DOHH2 (cell line): ENCODE measurements around the gene IQGAP1.
"Not testable (repeated sequence)": the region's sequence is repeated elsewhere in the genome, so short reads cannot be mapped to it uniquely, and the experiment has no call there.

ENCODE experiments used
- H3F3A ChIP-seq: fragments of 200-600 bp; sonication (generic), shearing (Covaris generic); 2 replicates; pipeline ENCODE4 v1.6.0; 2016; ENCODE audit warnings: antibody characterized with exemption, mild to moderate bottlenecking; ENCODE audit not compliant: control insufficient read depth, insufficient read depth
- H3K27ac ChIP-seq: fragments of 200-600 bp; sonication (generic); 2 replicates; pipeline ENCODE4 v1.5.1; 2014; ENCODE audit warnings: low read depth, mild to moderate bottlenecking, low read length, moderate library complexity
- H3K27me3 ChIP-seq: fragments of 200-600 bp; sonication (generic); 2 replicates; pipeline ENCODE4 v1.6.1; 2014; ENCODE audit warnings: mild to moderate bottlenecking, low read length, mixed read lengths; ENCODE audit not compliant: control insufficient read depth
- H3K36me3 ChIP-seq: fragments of 200-600 bp; sonication (generic); 2 replicates; pipeline ENCODE4 v1.6.1; 2014; ENCODE audit warnings: mild to moderate bottlenecking, low read length, moderate library complexity, mixed read lengths; ENCODE audit not compliant: control insufficient read depth
- H3K4me1 ChIP-seq: fragments of 200-600 bp; sonication (generic); 2 replicates; pipeline ENCODE4 v1.6.1; 2014; ENCODE audit warnings: mild to moderate bottlenecking, low read length, mixed read lengths; ENCODE audit not compliant: control insufficient read depth
- H3K4me2 ChIP-seq: fragments of 200-600 bp; sonication (generic); 2 replicates; pipeline ENCODE4 v1.6.0; 2014; ENCODE audit warnings: mild to moderate bottlenecking, low read length, moderate library complexity
- H3K4me3 ChIP-seq: fragments of 200-600 bp; sonication (generic); 2 replicates; pipeline ENCODE4 v1.5.1; 2014; ENCODE audit warnings: mild to moderate bottlenecking, low read length, mixed read lengths
- H3K79me2 ChIP-seq: fragments of 200-600 bp; sonication (generic); 2 replicates; pipeline ENCODE4 v1.6.1; 2014; ENCODE audit warnings: mild to moderate bottlenecking, low read length, mixed read lengths; ENCODE audit not compliant: control insufficient read depth
- H3K9me2 ChIP-seq: fragments of 200-600 bp; sonication (generic); replicated peaks from 2 replicates; pipeline ENCODE4 v1.6.1; 2014; ENCODE audit warnings: mild to moderate bottlenecking, low read length, mixed read lengths; ENCODE audit not compliant: control insufficient read depth
- H3K9me3 ChIP-seq: fragments of 200-600 bp; sonication (generic); 2 replicates; pipeline ENCODE4 v1.6.1; 2014; ENCODE audit warnings: antibody characterized with exemption, low read length, mixed read lengths; ENCODE audit not compliant: control insufficient read depth, insufficient read depth
- H4K20me1 ChIP-seq: fragments of 200-600 bp; sonication (generic); 2 replicates; pipeline ENCODE4 v1.6.0; 2014; ENCODE audit warnings: low read depth, mild to moderate bottlenecking, antibody characterized with exemption, low read length, moderate library complexity; ENCODE audit not compliant: control insufficient read depth, insufficient read depth
- EZH2phosphoT487 ChIP-seq: fragments of 200-600 bp; sonication (generic); IDR thresholded peaks from 2 replicates; pipeline ENCODE4 v1.6.1; 2017; ENCODE audit warnings: borderline replicate concordance, mild to moderate bottlenecking, antibody characterized with exemption, low read length, moderate library complexity, mixed read lengths
- TF ChIP-seq, protein P1 (sequence below): fragments of 200-600 bp; sonication (generic); IDR thresholded peaks from one replicate; pipeline ENCODE4 v1.5.1; 2014; ENCODE audit warnings: antibody characterized with exemption, mild to moderate bottlenecking, low read depth, low read length; ENCODE audit not compliant: poor library complexity, severe bottlenecking

Gene IQGAP1

DNA sequence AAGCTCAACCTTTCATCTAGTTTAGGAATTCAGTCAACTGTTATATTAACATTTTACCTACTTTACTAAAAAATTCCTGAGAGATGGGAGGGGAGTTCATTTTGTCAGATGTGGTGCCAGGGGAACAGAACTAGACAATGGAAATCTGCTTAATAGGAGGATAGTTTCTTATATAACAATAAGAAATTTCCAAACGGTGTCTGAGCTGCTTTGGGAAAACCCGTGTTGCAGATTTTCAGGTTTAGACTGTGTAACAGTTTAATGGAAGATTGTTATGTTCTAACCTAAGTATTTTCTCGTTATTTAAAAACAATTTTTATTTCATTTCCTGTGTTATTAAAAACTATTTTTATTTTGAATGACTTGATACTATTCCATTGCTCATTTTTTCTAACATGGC, 19.3 kb downstream of the IQGAP1 start:
- TF ChIP-seq EZH2phosphoT487: no peak
- TF ChIP-seq, protein P1, sequence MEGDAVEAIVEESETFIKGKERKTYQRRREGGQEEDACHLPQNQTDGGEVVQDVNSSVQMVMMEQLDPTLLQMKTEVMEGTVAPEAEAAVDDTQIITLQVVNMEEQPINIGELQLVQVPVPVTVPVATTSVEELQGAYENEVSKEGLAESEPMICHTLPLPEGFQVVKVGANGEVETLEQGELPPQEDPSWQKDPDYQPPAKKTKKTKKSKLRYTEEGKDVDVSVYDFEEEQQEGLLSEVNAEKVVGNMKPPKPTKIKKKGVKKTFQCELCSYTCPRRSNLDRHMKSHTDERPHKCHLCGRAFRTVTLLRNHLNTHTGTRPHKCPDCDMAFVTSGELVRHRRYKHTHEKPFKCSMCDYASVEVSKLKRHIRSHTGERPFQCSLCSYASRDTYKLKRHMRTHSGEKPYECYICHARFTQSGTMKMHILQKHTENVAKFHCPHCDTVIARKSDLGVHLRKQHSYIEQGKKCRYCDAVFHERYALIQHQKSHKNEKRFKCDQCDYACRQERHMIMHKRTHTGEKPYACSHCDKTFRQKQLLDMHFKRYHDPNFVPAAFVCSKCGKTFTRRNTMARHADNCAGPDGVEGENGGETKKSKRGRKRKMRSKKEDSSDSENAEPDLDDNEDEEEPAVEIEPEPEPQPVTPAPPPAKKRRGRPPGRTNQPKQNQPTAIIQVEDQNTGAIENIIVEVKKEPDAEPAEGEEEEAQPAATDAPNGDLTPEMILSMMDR: no peak
- Histone ChIP-seq H3K79me2 (peaks cover 88% of the 10 kb centered on the region), H3K4me1 (peaks cover 7% of the 10 kb centered on the region), H3K27me3 (no peaks in the 10 kb centered on the region), H3K36me3 (peaks cover 5% of the 10 kb centered on the region), H3K4me2 (no peak overlapping the region), H3K27ac (no peak overlapping the region), H3K4me3 (no peak overlapping the region), H3K9me2 (no peaks in the 10 kb centered on the region), H3K9me3 (no peaks in the 10 kb centered on the region), H4K20me1 (peaks cover 6% of the 10 kb centered on the region; the same call in 1 of the 2 replicates), H3F3A (no peaks in the 10 kb centered on the region)

DNA sequence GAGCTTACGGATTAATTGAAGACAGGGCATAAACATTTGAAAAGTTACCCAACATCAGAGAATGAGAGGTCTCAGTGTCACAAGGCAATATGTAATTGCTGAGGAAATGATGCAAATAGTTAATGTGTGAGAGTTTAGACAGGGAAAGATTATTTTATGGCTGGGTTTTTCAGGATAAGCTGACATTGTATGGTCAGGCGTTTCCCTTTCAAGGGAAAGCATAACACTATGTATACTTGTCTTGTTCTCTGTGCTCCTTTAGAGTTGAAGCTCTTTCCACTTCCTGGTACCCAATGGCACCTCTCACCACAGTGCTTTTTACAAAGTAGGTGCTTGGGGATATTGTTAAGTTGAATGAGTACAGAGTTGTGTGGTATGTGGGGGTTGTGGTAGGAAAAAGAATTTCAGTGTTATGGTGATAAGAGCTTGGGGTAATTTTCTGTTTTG, 19.9 kb downstream of the IQGAP1 start:
- no peak overlapping the region for H3K4me3 ChIP-seq
- peaks cover 88% of the 10 kb centered on the region for H3K79me2 ChIP-seq
- no peaks in the 10 kb centered on the region for H3K27me3 ChIP-seq
- H3K4me2 ChIP-seq: no peak overlapping the region
- H3K27ac ChIP-seq: no peak overlapping the region
- peaks cover 8% of the 10 kb centered on the region for H3K36me3 ChIP-seq
- no peaks in the 10 kb centered on the region for H3K9me3 ChIP-seq
- H4K20me1 ChIP-seq: peaks cover 8% of the 10 kb centered on the region; the same call in 1 of the 2 replicates
- peaks cover 12% of the 10 kb centered on the region for H3K4me1 ChIP-seq
- TF ChIP-seq, protein P1: no peak
- H3F3A ChIP-seq: no peaks in the 10 kb centered on the region
- H3K9me2 ChIP-seq: no peaks in the 10 kb centered on the region

DNA sequence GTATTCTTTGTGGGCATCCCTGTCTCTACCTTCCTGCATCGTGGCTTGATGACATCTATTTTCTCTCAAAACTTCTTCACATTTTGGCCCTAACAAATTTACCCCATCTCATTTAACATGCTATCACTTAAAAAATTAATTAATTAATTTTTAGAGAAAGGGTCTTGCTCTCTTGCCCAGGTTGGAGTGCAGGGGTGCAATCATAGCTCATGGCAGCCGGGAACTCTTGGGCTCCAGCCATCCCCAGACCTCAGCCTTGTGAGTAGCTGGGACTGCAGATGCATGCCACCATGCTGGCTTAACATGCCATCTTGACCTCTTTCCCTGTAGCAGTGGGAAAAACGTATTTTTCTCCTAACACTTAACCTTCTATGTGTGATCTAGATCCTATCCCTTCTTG, 20.6 kb downstream of the IQGAP1 start:
- Histone ChIP-seq H3K4me1 (peaks cover 14% of the 10 kb centered on the region), H3K4me3 (no peak overlapping the region), H3K4me2 (no peak overlapping the region), H3F3A (no peaks in the 10 kb centered on the region), H3K36me3 (peaks cover 8% of the 10 kb centered on the region), H3K9me2 (no peaks in the 10 kb centered on the region), H3K9me3 (no peaks in the 10 kb centered on the region), H4K20me1 (peaks cover 14% of the 10 kb centered on the region; the same call in 1 of the 2 replicates), H3K27ac (no peak overlapping the region), H3K27me3 (no peaks in the 10 kb centered on the region), H3K79me2 (peaks cover 88% of the 10 kb centered on the region)
- TF ChIP-seq, protein P1: no peak
- no peak for TF ChIP-seq EZH2phosphoT487

DNA sequence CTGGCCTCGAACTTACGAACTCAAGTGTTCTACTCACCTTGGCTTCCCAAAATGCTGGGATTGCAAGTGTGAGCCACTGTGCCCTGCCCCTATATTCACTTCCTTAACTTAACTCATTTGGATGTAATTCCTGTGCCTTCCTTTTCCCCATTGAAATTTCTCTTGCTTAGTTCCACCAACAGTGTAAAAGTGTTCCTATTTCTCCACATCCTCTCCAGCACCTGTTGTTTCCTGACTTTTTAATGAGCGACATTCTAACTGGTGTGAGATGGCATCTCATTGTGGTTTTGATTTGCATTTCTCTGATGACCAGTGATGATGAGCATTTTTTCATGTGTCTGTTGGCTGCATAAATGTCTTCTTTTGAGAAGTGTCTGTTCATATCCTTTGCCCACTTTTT, 21.5 kb downstream of the IQGAP1 start:
- Histone ChIP-seq H3K79me2 (peaks cover 87% of the 10 kb centered on the region), H4K20me1 (peaks cover 14% of the 10 kb centered on the region; the same call in 1 of the 2 replicates), H3K4me1 (peaks cover 14% of the 10 kb centered on the region)
- not testable (repeated sequence) for H3K27me3 ChIP-seq, H3K9me2 ChIP-seq, H3K36me3 ChIP-seq, H3K27ac ChIP-seq, H3K9me3 ChIP-seq, H3K4me3 ChIP-seq, H3F3A ChIP-seq, H3K4me2 ChIP-seq

DNA sequence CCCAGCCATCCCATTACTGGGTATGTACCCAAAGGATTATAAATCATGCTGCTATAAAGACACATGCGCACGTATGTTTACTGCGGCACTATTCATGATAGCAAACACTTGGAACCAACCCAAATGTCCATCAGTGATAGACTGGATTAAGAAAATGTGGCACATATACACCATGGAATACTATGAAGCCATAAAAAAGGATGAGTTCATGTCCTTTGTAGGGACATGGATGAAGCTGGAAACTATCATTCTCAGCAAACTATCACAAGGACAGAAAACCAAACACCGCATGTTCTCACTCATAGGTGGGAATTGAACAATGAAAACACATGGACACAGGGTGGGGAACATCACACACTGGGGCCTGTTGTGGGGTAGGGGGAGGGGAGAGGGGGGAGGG, 22.3 kb downstream of the IQGAP1 start:
- Histone ChIP-seq H4K20me1 (peaks cover 14% of the 10 kb centered on the region; the same call in 1 of the 2 replicates), H3K36me3 (peaks cover 10% of the 10 kb centered on the region), H3K4me1 (peaks cover 14% of the 10 kb centered on the region), H3K79me2 (peaks cover 83% of the 10 kb centered on the region)
- H3K4me2 ChIP-seq, H3K9me3 ChIP-seq, H3K4me3 ChIP-seq, H3F3A ChIP-seq, H3K27me3 ChIP-seq, H3K9me2 ChIP-seq, H3K27ac ChIP-seq: not testable (repeated sequence)
